GM12878 (cell line): Measurements from ENCODE around the gene COL4A2. TPM values are rescaled to one million over a fixed set of nuclear protein-coding genes. Genes with fewer than 3 reads are reported as not detected.

Source experiments
- ATAC-seq: fragments of 200-7000 bp; cut with Tn5 transposase; 3 replicates; pipeline ENCODE4 v1.9.1; 2020; ENCODE audit warnings: mild to moderate bottlenecking, moderate library complexity
- BruUV-seq: library from RNA; stranded (reverse); fragments of 400-500 nt; replicated peaks from 2 replicates; lab custom pipeline; 2021; lab: Mats Ljungman, UMichigan
- CTCF ChIA-PET: fragments of 300-600 bp; sonication (Branson Sonifier 250); formaldehyde crosslinking; extraction: SDS; loops from one replicate; lab custom pipeline; 2021; ENCODE audit warnings: inconsistent platforms; lab: Yijun Ruan, JAX
- POLR2A ChIA-PET: fragments of 350-600 bp; formaldehyde crosslinking; extraction: SDS; loops from one replicate; lab custom pipeline; 2021; ENCODE audit warnings: inconsistent platforms; lab: Charles Lee
- RAD21 ChIA-PET: fragments of 300-600 bp; sonication (Branson Sonifier 250); formaldehyde crosslinking; loops from one replicate; lab custom pipeline; 2023; ENCODE audit warnings: antibody characterized with exemption; ENCODE audit not compliant: unreplicated experiment; lab: Charles Lee
- SMC1A ChIA-PET: fragments of 300-600 bp; sonication (Branson Sonifier 250); formaldehyde crosslinking; loops from one replicate; lab custom pipeline; 2023; ENCODE audit not compliant: unreplicated experiment, uncharacterized antibody; lab: Charles Lee
- DNase-seq: peaks from one replicate; pipeline ENCODE4 v3.0.0-alpha.2; 2011; ENCODE audit warnings: low read depth, low spot score
- FAIRE-seq: peaks from 3 replicates; lab custom pipeline; 2011; peaks lifted over from hg19 to GRCh38; lab: Jason Lieb, UNC
- H2AFZ ChIP-seq: 2 replicates; pipeline ENCODE4 v1.6.0; 2011; ENCODE audit warnings: low read depth, low read length, control low read depth; ENCODE audit not compliant: control insufficient read depth
- H3K27ac ChIP-seq: 2 replicates; pipeline ENCODE4 v1.5.1; 2011; ENCODE audit warnings: control low read depth; ENCODE audit not compliant: control insufficient read depth, insufficient read depth
- H3K27me3 ChIP-seq, 2 experiments: replicated peaks in 1 of 2; 2 replicates each; pipeline versions ENCODE4 v1.6.0 to v1.6.1; 2011; ENCODE audit warnings: low read length in 1 of 2; ENCODE audit not compliant: control insufficient read depth in 2 of 2, insufficient read depth in 2 of 2
- H3K36me3 ChIP-seq, 2 experiments: 2 replicates each; pipeline ENCODE4 v1.5.1; 2011; ENCODE audit warnings: low read length in 1 of 2; ENCODE audit not compliant: control insufficient read depth in 2 of 2, insufficient read depth in 2 of 2
- H3K4me1 ChIP-seq: 2 replicates; pipeline ENCODE4 v1.6.1; 2011; ENCODE audit warnings: mild to moderate bottlenecking, low read length, moderate library complexity, mixed read lengths; ENCODE audit not compliant: control insufficient read depth, insufficient read depth
- H3K4me2 ChIP-seq: 2 replicates; pipeline ENCODE4 v1.6.0; 2011; ENCODE audit warnings: control low read depth; ENCODE audit not compliant: control insufficient read depth, insufficient read depth
- H3K4me3 ChIP-seq: fragments of 200-600 bp; sonication (generic); 2 replicates; pipeline ENCODE4 v1.5.1; 2016
- H3K79me2 ChIP-seq: 2 replicates; pipeline ENCODE4 v1.6.0; 2011; ENCODE audit warnings: low read length; ENCODE audit not compliant: control insufficient read depth, insufficient read depth
- H3K9ac ChIP-seq: 2 replicates; pipeline ENCODE4 v1.8.0; 2011; ENCODE audit warnings: low read length, control low read depth, mixed read lengths; ENCODE audit not compliant: control insufficient read depth, insufficient read depth
- H3K9me3 ChIP-seq: replicated peaks from 3 replicates; pipeline ENCODE4 v1.5.1; 2011; ENCODE audit warnings: mild to moderate bottlenecking, low read length; ENCODE audit not compliant: control insufficient read depth, insufficient read depth
- H4K20me1 ChIP-seq: 2 replicates; pipeline ENCODE4 v1.6.0; 2011; ENCODE audit not compliant: control insufficient read depth, insufficient read depth
- CHD4 ChIP-seq: fragments of 200-600 bp; sonication (generic); IDR thresholded peaks from 2 replicates; pipeline ENCODE4 v1.6.1; 2016; ENCODE audit warnings: mild to moderate bottlenecking
- STAT3 ChIP-seq: IDR thresholded peaks from 2 replicates; pipeline ENCODE4 v1.6.1; 2011; ENCODE audit warnings: low read depth, low read length, improper control_type of control experiment
- ZBTB33 ChIP-seq: fragments of 450-650 bp; IDR thresholded peaks from 2 replicates; pipeline ENCODE4 v1.6.1; 2017; ENCODE audit warnings: mild to moderate bottlenecking
- WGBS: methylation state at CpG from one replicate; pipeline ENCODE4 v1.1.6; 2016; ENCODE audit warnings: low lambda C conversion rate; ENCODE audit not compliant: insufficient replicate concordance, insufficient coverage; ENCODE audit errors: missing lambda C conversion rate; 5-methylcytosine and 5-hydroxymethylcytosine counted together
- in situ Hi-C: fragments of 300-500 bp; cut with MboI; formaldehyde crosslinking; loops from 9 replicates; pipeline ENCODE4 v1.14.3; 2018; ENCODE audit warnings: mixed read lengths
- intact Hi-C: fragments of 100-400 bp; cut with micrococcal nuclease; formaldehyde crosslinking; loops from one replicate; pipeline ENCODE4 v1.14.2; 2022; ENCODE audit not compliant: unreplicated experiment
- polyA plus RNA-seq, 11 experiments: library from polyadenylated mRNA; depleted of rRNA in 4 of 11; unstranded in 6 of 11; stranded (reverse) in 5 of 11; fragments of >200 nt; fragmentation: Nextera tagmentation in 4 of 11; fragmentation: Illumina TruSeq in 1 of 11; extraction: Ambion mirVana in 4 of 11; extraction: Trizol in 1 of 11; gene quantifications; 1 replicate in 1 of 11; 2 replicates in 10 of 11; pipeline versions ENCODE4 v1.2.1 to v1.2.3, GENCODE V29; 2011 to 2016; ENCODE audit warnings: inconsistent platforms in 2 of 11, missing spikeins in 2 of 11, low read depth in 1 of 11
- total RNA-seq, 4 experiments: library from RNA; depleted of rRNA in 3 of 4; stranded (reverse); fragments of >200 nt in 3 of 4; fragmentation: Illumina TruSeq in 1 of 4; extraction: Trizol in 1 of 4; gene quantifications; 2 replicates each; pipeline versions ENCODE4 v1.2.1 to v1.2.3, GENCODE V29; 2013 to 2021
- TF ChIP-seq, protein P1 (sequence below): IDR thresholded peaks from 2 replicates; pipeline ENCODE4 v1.6.1; 2011; ENCODE audit warnings: low read depth, mild to moderate bottlenecking, low read length, moderate library complexity, borderline replicate concordance; ENCODE audit errors: extremely low read depth

COL4A2 gene
- total and polyA plus RNA-seq, 10 of the 15 experiments (the other 5 are each of a cell fraction or from before 2014, with no cell fraction given) = 0.16 to 1.6 (median 0.62) TPM; not detected in 3

GRCh38 chr13:110297766-110298504 lies 9.1 kb upstream of the COL4A2 start:
- Histone ChIP-seq H3K79me2 (no peaks in the 10 kb centered on the region), H3K9ac (no peak overlapping the region), H3K4me1 (no peaks in the 10 kb centered on the region), H3K9me3 (no peaks in the 10 kb centered on the region), H3K4me3 (no peak overlapping the region), H3K36me3 (no peaks in the 10 kb centered on the region), H3K27me3 (peaks cover 10 to 11% of the 10 kb centered on the region in 2 experiments), H3K27ac (no peak overlapping the region), H2AFZ (no peak overlapping the region), H4K20me1 (no peaks in the 10 kb centered on the region; the same call in 1 of the 2 replicates), H3K4me2 (no peak overlapping the region)
- in situ Hi-C loops = no loop called here
- no peak for FAIRE-seq
- DNase-seq = no peak
- ATAC-seq = no peak
- WGBS = 16% methylated on average over 12 of the region's 12 CpGs
- BruUV-seq = no TSS peak
- POLR2A ChIA-PET = no interaction called here
- TF ChIP-seq, protein P1, sequence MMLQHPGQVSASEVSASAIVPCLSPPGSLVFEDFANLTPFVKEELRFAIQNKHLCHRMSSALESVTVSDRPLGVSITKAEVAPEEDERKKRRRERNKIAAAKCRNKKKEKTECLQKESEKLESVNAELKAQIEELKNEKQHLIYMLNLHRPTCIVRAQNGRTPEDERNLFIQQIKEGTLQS = no peak
- TF ChIP-seq ZBTB33 (no peak), STAT3 (no peak), CHD4 (no peak)
- CTCF ChIA-PET = no interaction called here
- SMC1A ChIA-PET = interaction anchor here (0.5 kb wide), 1 partner anchor 40 kb away, joined by 3 read pairs; no protein-coding TSS in a partner anchor
- intact Hi-C loops = no loop called here
- RAD21 ChIA-PET = no interaction called here
